22Rv1 (cell line): ENCODE data around the gene ADAMTSL2.

Experiments used
- ZFX ChIP-seq: fragments of 450-650 bp; IDR thresholded peaks from 2 replicates; pipeline ENCODE4 v1.6.1; 2017; ENCODE audit warnings: antibody characterized with exemption, borderline replicate concordance
- TF ChIP-seq, protein P1 (sequence below): fragments of 450-650 bp; IDR thresholded peaks from 2 replicates; pipeline ENCODE4 v1.5.1; 2017; ENCODE audit warnings: mild to moderate bottlenecking

DNA sequence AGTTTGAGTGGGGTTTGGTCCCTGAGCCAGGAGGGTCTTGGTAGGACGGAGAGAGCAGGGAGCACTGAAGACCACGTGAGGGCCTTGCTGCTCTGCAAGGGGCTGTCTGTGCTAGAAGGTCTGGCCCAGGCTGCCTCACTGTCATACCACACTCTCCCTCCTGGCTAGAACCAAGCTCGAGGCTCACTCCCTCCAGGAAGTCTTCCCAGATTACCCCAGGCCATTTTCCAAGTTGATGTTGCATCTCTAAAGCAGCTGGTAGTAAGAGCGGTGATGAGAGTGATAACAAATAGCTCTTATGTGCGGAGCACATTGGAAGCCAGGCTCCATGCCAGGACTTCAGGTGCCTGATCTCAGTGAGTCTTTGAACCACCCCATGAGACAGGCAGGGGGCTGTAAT is 16.3 kb upstream of the ADAMTSL2 start:
- TF ChIP-seq, protein P1, sequence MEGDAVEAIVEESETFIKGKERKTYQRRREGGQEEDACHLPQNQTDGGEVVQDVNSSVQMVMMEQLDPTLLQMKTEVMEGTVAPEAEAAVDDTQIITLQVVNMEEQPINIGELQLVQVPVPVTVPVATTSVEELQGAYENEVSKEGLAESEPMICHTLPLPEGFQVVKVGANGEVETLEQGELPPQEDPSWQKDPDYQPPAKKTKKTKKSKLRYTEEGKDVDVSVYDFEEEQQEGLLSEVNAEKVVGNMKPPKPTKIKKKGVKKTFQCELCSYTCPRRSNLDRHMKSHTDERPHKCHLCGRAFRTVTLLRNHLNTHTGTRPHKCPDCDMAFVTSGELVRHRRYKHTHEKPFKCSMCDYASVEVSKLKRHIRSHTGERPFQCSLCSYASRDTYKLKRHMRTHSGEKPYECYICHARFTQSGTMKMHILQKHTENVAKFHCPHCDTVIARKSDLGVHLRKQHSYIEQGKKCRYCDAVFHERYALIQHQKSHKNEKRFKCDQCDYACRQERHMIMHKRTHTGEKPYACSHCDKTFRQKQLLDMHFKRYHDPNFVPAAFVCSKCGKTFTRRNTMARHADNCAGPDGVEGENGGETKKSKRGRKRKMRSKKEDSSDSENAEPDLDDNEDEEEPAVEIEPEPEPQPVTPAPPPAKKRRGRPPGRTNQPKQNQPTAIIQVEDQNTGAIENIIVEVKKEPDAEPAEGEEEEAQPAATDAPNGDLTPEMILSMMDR: no peak
- no peak for TF ChIP-seq ZFX
